ENCODE data around the gene TTC39B. TPM values are rescaled to one million over a fixed set of nuclear protein-coding genes. Genes with fewer than 3 reads are reported as not detected.
A peak's percentile ranks its signal among the peaks of the same experiment; 100 is the strongest.

Gene TTC39B
- total RNA-seq, 2 donors from 2014 or later: 28.7 to 35.6 TPM

- no peak for DNase-seq
- ATAC-seq: no peak
- H3K4me1 Mint-ChIP-seq: peaks cover 54% of the 10 kb centered on the region
- peak overlapping the region; percentile 82 for H3K4me3 Mint-ChIP-seq
- H3K27me3 Mint-ChIP-seq: no peaks in the 10 kb centered on the region
- no peaks in the 10 kb centered on the region for H3K9me3 ChIP-seq (ENCODE audit: control insufficient read depth, low read length, poor library complexity, severe bottlenecking)
- peak overlapping the region; percentile 96 for H3K27ac Mint-ChIP-seq
- peaks cover 6% of the 10 kb centered on the region for H3K36me3 Mint-ChIP-seq (ENCODE audit: low read depth)
These were observed 12.4 kb downstream of the TTC39B start for GRCh38 chr9:15294604-15295003.

DNA sequence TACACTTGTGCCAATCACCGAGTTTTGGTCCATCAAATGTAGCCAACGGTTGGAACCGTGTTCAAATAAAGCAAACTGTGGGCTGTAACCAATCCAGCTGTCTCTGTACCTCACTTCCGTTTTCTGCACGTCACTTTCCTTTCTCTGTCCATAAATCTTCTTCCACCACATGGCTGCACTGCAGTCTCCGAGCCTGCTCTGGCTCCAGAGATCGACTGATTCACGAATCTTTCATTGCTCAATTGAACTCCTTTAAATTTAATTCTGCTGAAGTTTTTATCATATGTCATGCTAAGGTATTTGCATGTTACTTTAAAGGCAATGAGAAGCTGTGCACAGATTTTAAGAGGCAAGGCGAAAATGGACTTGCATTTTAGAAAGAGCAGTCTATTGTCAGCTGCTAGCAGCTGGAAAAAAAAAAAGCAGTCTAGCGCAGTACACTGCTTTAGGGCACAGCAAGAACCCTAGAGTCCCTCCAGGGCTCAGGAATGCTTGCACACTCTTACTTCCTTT lies 13.2 kb downstream of the TTC39B start:
- no peaks in the 10 kb centered on the region for H3K9me3 ChIP-seq (ENCODE audit: control insufficient read depth, low read length, poor library complexity, severe bottlenecking)
- Mint-ChIP-seq H3K4me3 (peak overlapping the region; percentile 82), H3K36me3 (ENCODE audit: low read depth) (peaks cover 4% of the 10 kb centered on the region), H3K27ac (peak overlapping the region; percentile 96), H3K4me1 (peaks cover 47% of the 10 kb centered on the region), H3K27me3 (no peaks in the 10 kb centered on the region)
- peak; percentile 70 for ATAC-seq
- DNase-seq: no peak

- peak overlapping the region; percentile 28 for H3K4me3 Mint-ChIP-seq
These were observed 13.9 kb downstream of the TTC39B start for GRCh38 chr9:15293084-15293483.

DNA sequence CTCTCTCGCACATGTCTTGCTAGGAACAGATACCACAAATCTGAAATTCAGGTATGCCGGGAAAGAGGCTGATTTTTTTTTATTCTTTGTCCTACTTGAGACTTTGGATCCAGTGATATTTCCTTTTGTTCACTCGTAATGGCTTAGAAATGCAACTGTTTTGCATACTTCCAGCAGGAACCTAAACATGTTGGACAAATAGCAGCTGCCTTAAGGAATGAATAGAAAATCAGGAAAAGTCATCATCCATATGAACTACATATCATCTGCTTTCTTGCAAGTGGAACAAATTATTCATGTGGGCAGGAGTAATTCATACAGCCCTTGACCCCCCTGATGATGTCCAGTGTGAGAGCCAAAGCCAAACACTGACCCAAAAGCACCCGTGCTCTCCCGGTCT lies 17.4 kb downstream of the TTC39B start:
- H3K9me3 ChIP-seq (ENCODE audit: control insufficient read depth, low read length, poor library complexity, severe bottlenecking): no peaks in the 10 kb centered on the region
- Mint-ChIP-seq H3K4me3 (no peak overlapping the region), H3K36me3 (ENCODE audit: low read depth) (peaks cover 15% of the 10 kb centered on the region), H3K27ac (no peak overlapping the region), H3K27me3 (no peaks in the 10 kb centered on the region), H3K4me1 (peaks cover 36% of the 10 kb centered on the region)
- DNase-seq (no peak), ATAC-seq (no peak)

More at GRCh38 chr9:15293084-15293483, 13.9 kb downstream of the TTC39B start:
- Mint-ChIP-seq H3K36me3 (ENCODE audit: low read depth) (peaks cover 3% of the 10 kb centered on the region), H3K27ac (peak overlapping the region; percentile 96), H3K4me1 (peaks cover 41% of the 10 kb centered on the region), H3K27me3 (no peaks in the 10 kb centered on the region)
- ATAC-seq (no peak), DNase-seq (no peak)
- H3K9me3 ChIP-seq (ENCODE audit: control insufficient read depth, low read length, poor library complexity, severe bottlenecking): no peaks in the 10 kb centered on the region

DNA sequence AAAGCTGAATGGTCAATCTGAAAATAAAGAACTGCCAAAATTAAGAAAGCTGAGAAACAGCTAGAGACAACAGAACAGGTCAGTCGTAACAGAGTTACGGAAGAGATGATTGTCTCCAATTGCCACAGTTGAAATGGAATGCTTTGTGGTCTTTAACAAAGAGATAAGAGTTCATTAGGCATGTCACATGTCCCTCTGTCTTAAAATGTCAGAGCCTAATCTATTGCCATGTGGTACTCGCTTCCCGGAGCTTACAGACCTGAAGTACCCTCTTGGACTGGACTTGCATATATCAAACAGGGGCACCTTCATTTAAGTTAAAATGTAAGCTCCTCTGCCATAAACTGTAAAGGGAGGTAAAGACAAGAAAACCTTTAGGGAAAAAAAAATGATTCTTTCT lies 19.7 kb downstream of the TTC39B start:
- no peak overlapping the region for H3K27ac Mint-ChIP-seq
- peaks cover 34% of the 10 kb centered on the region for H3K4me1 Mint-ChIP-seq
- DNase-seq (no peak), ATAC-seq (no peak)
- no peak overlapping the region for H3K4me3 Mint-ChIP-seq
- peaks cover 17% of the 10 kb centered on the region for H3K36me3 Mint-ChIP-seq (ENCODE audit: low read depth)
- no peaks in the 10 kb centered on the region for H3K27me3 Mint-ChIP-seq
- H3K9me3 ChIP-seq (ENCODE audit: control insufficient read depth, low read length, poor library complexity, severe bottlenecking): no peaks in the 10 kb centered on the region

DNA sequence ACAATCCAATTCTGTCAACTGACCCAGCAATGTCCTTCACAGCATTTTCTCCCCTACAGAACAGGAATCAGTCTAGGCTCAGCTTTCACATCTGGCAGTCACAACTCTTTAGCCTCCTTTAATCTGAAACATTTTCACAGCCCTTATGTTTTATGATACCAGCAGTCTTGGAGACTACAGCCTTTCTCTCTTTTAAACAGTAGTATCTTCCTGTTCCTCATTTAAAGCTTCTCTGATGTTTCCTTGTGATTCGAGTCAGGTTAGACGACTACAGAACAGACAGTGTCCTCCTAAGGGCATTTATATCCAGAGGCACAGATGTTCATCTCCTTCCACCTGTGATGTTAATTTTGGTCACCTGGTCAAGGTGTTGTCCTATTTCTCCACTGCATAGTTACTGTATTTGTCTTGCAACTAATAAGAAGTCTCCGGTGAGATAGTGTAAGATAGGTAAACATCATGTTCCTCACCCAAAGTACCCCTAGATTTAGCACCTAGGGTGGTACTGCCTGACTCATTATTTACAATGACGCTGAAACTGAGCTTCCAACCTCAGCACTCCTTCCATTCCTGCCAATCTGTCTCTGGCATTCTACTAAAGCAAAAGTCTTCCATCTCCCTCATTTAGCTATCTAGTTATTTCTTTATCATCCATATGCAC lies 20.7 kb downstream of the TTC39B start:
- Mint-ChIP-seq H3K4me1 (peaks cover 33% of the 10 kb centered on the region), H3K27me3 (no peaks in the 10 kb centered on the region), H3K36me3 (ENCODE audit: low read depth) (peaks cover 17% of the 10 kb centered on the region), H3K27ac (no peak overlapping the region), H3K4me3 (no peak overlapping the region)
- no peaks in the 10 kb centered on the region for H3K9me3 ChIP-seq (ENCODE audit: control insufficient read depth, low read length, poor library complexity, severe bottlenecking)
- no peak for ATAC-seq
- DNase-seq: no peak

- H3K4me1 Mint-ChIP-seq: peaks cover 28% of the 10 kb centered on the region
- no peak for ATAC-seq
- H3K27ac Mint-ChIP-seq: peak overlapping the region; percentile 60
These were observed 24.3 kb downstream of the TTC39B start for GRCh38 chr9:15282567-15283285.

GRCh38 chr9:15280647-15281046 lies 26.4 kb downstream of the TTC39B start:
- DNase-seq (no peak), ATAC-seq (no peak)
- Mint-ChIP-seq H3K4me1 (peaks cover 15% of the 10 kb centered on the region), H3K27ac (no peak overlapping the region), H3K27me3 (no peaks in the 10 kb centered on the region), H3K4me3 (no peak overlapping the region), H3K36me3 (ENCODE audit: low read depth) (peaks cover 2% of the 10 kb centered on the region)
- no peaks in the 10 kb centered on the region for H3K9me3 ChIP-seq (ENCODE audit: control insufficient read depth, low read length, poor library complexity, severe bottlenecking)

More at GRCh38 chr9:15282567-15283285, 24.3 kb downstream of the TTC39B start:
- Mint-ChIP-seq H3K4me3 (no peak overlapping the region), H3K36me3 (ENCODE audit: low read depth) (peaks cover 14% of the 10 kb centered on the region), H3K27me3 (no peaks in the 10 kb centered on the region)
- DNase-seq: no peak
- H3K9me3 ChIP-seq (ENCODE audit: control insufficient read depth, low read length, poor library complexity, severe bottlenecking): no peaks in the 10 kb centered on the region

GRCh38 chr9:15278839-15279238 lies 28.2 kb downstream of the TTC39B start:
- ATAC-seq: no peak
- Mint-ChIP-seq H3K4me1 (peaks cover 20% of the 10 kb centered on the region), H3K36me3 (ENCODE audit: low read depth) (peaks cover 2% of the 10 kb centered on the region), H3K27ac (peak overlapping the region; percentile 34), H3K27me3 (no peaks in the 10 kb centered on the region), H3K4me3 (no peak overlapping the region)
- DNase-seq: no peak
- H3K9me3 ChIP-seq (ENCODE audit: control insufficient read depth, low read length, poor library complexity, severe bottlenecking): no peaks in the 10 kb centered on the region

DNA sequence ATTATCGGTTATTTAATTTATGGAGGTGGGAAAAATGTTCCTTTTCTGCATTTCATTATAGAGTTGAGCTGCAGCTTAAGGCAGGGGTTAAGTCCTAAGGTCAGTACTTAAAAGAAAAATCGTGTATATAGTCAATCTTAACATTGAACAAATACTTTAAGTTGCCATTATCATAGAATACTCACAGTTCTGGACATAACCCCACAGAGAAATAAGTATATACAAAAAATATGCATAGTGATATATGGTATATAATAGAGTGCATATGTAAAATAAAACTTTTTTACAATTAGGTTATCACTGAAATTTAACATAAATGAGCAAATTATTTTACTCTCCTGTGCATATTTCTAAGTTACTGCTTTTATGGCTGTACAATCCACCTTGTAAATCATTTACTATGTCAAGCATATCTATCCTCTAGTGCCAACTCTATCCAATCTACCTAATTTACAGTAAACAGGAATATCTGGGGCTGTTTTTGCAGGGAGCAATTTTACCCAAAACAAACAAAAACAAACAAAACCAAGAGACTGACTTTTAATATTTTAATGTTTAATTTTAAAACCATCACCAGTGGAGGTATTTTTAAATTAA lies 28.8 kb downstream of the TTC39B start:
- peaks cover 2% of the 10 kb centered on the region for H3K36me3 Mint-ChIP-seq (ENCODE audit: low read depth)
- DNase-seq (no peak), ATAC-seq (no peak)
- peaks cover 21% of the 10 kb centered on the region for H3K4me1 Mint-ChIP-seq
- H3K4me3 Mint-ChIP-seq: no peak overlapping the region
- H3K27ac Mint-ChIP-seq: no peak overlapping the region
- H3K27me3 Mint-ChIP-seq: no peaks in the 10 kb centered on the region
- no peaks in the 10 kb centered on the region for H3K9me3 ChIP-seq (ENCODE audit: control insufficient read depth, low read length, poor library complexity, severe bottlenecking)

- ATAC-seq (peak; percentile 54), DNase-seq (no peak)
- Mint-ChIP-seq H3K4me3 (no peak overlapping the region), H3K27ac (no peak overlapping the region), H3K36me3 (ENCODE audit: low read depth) (no peaks in the 10 kb centered on the region), H3K27me3 (no peaks in the 10 kb centered on the region), H3K4me1 (peaks cover 14% of the 10 kb centered on the region)
- H3K9me3 ChIP-seq (ENCODE audit: control insufficient read depth, low read length, poor library complexity, severe bottlenecking): no peaks in the 10 kb centered on the region
These were observed 29.5 kb downstream of the TTC39B start for GRCh38 chr9:15277400-15278090.

- H3K4me1 Mint-ChIP-seq: peaks cover 19% of the 10 kb centered on the region
- H3K27ac Mint-ChIP-seq: no peak overlapping the region
- H3K9me3 ChIP-seq (ENCODE audit: control insufficient read depth, low read length, poor library complexity, severe bottlenecking): no peaks in the 10 kb centered on the region
- DNase-seq: no peak
- ATAC-seq: no peak
- H3K4me3 Mint-ChIP-seq: no peak overlapping the region
- no peaks in the 10 kb centered on the region for H3K36me3 Mint-ChIP-seq (ENCODE audit: low read depth)
- H3K27me3 Mint-ChIP-seq: no peaks in the 10 kb centered on the region
These were observed 30.6 kb downstream of the TTC39B start for GRCh38 chr9:15276328-15276938.

DNA sequence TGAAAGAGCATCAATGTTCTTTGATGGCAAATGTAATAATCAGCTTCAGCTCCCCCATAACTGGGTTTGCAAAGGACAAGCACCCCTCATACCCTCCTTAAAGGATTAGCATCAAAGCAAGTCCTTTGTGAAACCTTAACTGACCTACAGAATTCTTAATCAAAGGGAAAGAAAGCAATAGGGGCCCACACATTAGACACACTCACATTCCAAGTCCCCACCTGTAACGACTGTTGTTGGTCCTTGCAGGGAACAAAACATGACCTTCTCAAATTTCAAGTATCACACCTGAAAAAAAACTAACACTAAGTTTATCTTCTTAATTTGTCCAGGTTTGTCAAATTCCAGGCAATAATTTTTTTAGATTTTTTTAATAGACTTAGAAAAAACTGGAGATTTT lies 32.6 kb downstream of the TTC39B start:
- H3K9me3 ChIP-seq (ENCODE audit: control insufficient read depth, low read length, poor library complexity, severe bottlenecking): no peaks in the 10 kb centered on the region
- ATAC-seq (no peak), DNase-seq (no peak)
- no peak overlapping the region for H3K4me3 Mint-ChIP-seq
- no peaks in the 10 kb centered on the region for H3K36me3 Mint-ChIP-seq (ENCODE audit: low read depth)
- H3K4me1 Mint-ChIP-seq: peaks cover 22% of the 10 kb centered on the region
- H3K27me3 Mint-ChIP-seq: no peaks in the 10 kb centered on the region
- H3K27ac Mint-ChIP-seq: no peak overlapping the region
